ENCODE measurements around the gene SLC12A8. TPM values are rescaled to one million over a fixed set of nuclear protein-coding genes. Genes with fewer than 3 reads are reported as not detected.

The SLC12A8 gene
- total RNA-seq, 3 donors from 2014 or later: 0.48 to 12.5 (median 9.8) TPM

GRCh38 chr3:125108833-125109535 lies 103.6 kb downstream of the SLC12A8 start:
- intact Hi-C loops (cut with DNase I; ENCODE audit: low total_unique reads): no loop called here
- TF ChIP-seq POLR2A (IDR thresholded peaks at IDR 0.05) (no peak), POLR2AphosphoS5 (IDR thresholded peaks at IDR 0.05) (no peak)
- TF ChIP-seq, protein P1, sequence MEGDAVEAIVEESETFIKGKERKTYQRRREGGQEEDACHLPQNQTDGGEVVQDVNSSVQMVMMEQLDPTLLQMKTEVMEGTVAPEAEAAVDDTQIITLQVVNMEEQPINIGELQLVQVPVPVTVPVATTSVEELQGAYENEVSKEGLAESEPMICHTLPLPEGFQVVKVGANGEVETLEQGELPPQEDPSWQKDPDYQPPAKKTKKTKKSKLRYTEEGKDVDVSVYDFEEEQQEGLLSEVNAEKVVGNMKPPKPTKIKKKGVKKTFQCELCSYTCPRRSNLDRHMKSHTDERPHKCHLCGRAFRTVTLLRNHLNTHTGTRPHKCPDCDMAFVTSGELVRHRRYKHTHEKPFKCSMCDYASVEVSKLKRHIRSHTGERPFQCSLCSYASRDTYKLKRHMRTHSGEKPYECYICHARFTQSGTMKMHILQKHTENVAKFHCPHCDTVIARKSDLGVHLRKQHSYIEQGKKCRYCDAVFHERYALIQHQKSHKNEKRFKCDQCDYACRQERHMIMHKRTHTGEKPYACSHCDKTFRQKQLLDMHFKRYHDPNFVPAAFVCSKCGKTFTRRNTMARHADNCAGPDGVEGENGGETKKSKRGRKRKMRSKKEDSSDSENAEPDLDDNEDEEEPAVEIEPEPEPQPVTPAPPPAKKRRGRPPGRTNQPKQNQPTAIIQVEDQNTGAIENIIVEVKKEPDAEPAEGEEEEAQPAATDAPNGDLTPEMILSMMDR (IDR thresholded peaks at IDR 0.05): no peak
- H3K27ac ChIP-seq: no peak overlapping the region
- no peak overlapping the region for H3K4me3 ChIP-seq
- no peaks in the 10 kb centered on the region for H3K9me3 ChIP-seq
- no peaks in the 10 kb centered on the region for H3K4me1 ChIP-seq
- DNase-seq (ENCODE audit: low spot score in 2 of 2): no peak
- H3K36me3 ChIP-seq: no peaks in the 10 kb centered on the region
- no peaks in the 10 kb centered on the region for H3K27me3 ChIP-seq

- H3K4me1 ChIP-seq: no peaks in the 10 kb centered on the region
- no peak overlapping the region for H3K27ac ChIP-seq
- no peaks in the 10 kb centered on the region for H3K27me3 ChIP-seq
- no peaks in the 10 kb centered on the region for H3K9me3 ChIP-seq
- H3K36me3 ChIP-seq: no peaks in the 10 kb centered on the region
- no peak for DNase-seq (ENCODE audit: low spot score in 2 of 2)
- no peak overlapping the region for H3K4me3 ChIP-seq
- TF ChIP-seq, protein P1 (IDR thresholded peaks at IDR 0.05): no peak
- TF ChIP-seq POLR2AphosphoS5 (IDR thresholded peaks at IDR 0.05): no peak
- no peak for TF ChIP-seq POLR2A (IDR thresholded peaks at IDR 0.05)
- intact Hi-C loops (cut with DNase I; ENCODE audit: low total_unique reads): no loop called here
Measured at GRCh38 chr3:125107861-125108567, 104.5 kb downstream of the SLC12A8 start.

GRCh38 chr3:125107363-125107762 lies 105.2 kb downstream of the SLC12A8 start:
- intact Hi-C loops (cut with DNase I; ENCODE audit: low total_unique reads): no loop called here
- Histone ChIP-seq H3K4me1 (no peaks in the 10 kb centered on the region), H3K9me3 (no peaks in the 10 kb centered on the region), H3K36me3 (no peaks in the 10 kb centered on the region), H3K27ac (no peak overlapping the region), H3K4me3 (no peak overlapping the region), H3K27me3 (no peaks in the 10 kb centered on the region)
- DNase-seq (ENCODE audit: low spot score in 2 of 2): no peak
- TF ChIP-seq POLR2AphosphoS5 (IDR thresholded peaks at IDR 0.05) (no peak), POLR2A (IDR thresholded peaks at IDR 0.05) (no peak)
- TF ChIP-seq, protein P1 (IDR thresholded peaks at IDR 0.05): no peak

DNA sequence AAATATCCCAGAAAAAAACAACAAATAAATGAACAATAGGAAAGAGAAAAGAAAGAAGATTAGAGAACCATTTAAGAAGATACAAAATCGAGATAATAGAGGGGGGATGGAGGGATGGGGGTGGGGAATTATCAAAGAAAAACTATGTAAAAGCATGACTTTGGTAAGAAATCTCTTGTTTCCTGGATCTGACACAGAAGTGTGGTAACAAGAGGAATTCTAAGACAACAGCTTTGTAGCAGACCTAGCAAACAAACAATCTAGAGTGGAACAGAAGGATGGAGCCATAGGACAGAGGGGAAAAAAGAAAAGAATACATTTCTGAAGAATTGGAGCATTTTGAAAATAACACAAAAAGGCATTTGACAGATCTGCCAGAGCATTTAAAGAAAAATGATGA lies 107.4 kb downstream of the SLC12A8 start:
- DNase-seq (ENCODE audit: low spot score in 2 of 2): no peak
- Histone ChIP-seq H3K27me3 (no peaks in the 10 kb centered on the region), H3K4me1 (no peaks in the 10 kb centered on the region), H3K27ac (no peak overlapping the region), H3K36me3 (no peaks in the 10 kb centered on the region), H3K4me3 (no peak overlapping the region), H3K9me3 (no peaks in the 10 kb centered on the region)
- intact Hi-C loops (cut with DNase I; ENCODE audit: low total_unique reads): no loop called here
- TF ChIP-seq, protein P1 (IDR thresholded peaks at IDR 0.05): no peak
- TF ChIP-seq POLR2A (IDR thresholded peaks at IDR 0.05) (no peak), POLR2AphosphoS5 (IDR thresholded peaks at IDR 0.05) (no peak)

DNA sequence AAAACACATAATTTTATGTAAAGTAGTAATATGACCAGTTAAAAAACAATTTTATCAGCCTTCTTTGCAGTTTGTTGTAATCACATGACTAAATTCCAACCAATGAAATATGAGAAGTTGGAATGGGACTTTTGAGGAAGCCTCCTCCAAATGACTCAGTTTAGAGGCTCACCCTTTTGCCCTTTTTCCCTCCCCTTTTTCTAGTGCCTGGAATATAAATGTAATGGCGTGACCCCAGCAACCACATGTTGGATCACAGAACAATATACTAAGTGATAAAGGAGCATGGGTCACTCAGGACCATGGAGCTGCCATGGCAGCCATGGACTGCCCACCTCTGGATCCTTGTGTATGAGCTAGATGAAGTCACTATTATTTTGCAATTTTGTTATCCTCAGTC lies 107.9 kb downstream of the SLC12A8 start:
- intact Hi-C loops (cut with DNase I; ENCODE audit: low total_unique reads): no loop called here
- no peaks in the 10 kb centered on the region for H3K27me3 ChIP-seq
- H3K36me3 ChIP-seq: no peaks in the 10 kb centered on the region
- no peaks in the 10 kb centered on the region for H3K4me1 ChIP-seq
- DNase-seq (ENCODE audit: low spot score in 2 of 2): no peak
- no peaks in the 10 kb centered on the region for H3K9me3 ChIP-seq
- no peak overlapping the region for H3K4me3 ChIP-seq
- TF ChIP-seq, protein P1 (IDR thresholded peaks at IDR 0.05): no peak
- TF ChIP-seq POLR2AphosphoS5 (IDR thresholded peaks at IDR 0.05) (no peak), POLR2A (IDR thresholded peaks at IDR 0.05) (no peak)
- no peak overlapping the region for H3K27ac ChIP-seq
